Stimulated activated naive B cell treated with anti-CD40 and anti-IgM and Interleukin-4, amounts not matched to agents 10 μg/mL and 1 μg/mL and 100 μg/mL, for 72 hours (primary cell): ENCODE results near the gene PLEKHM1.
"Not testable (repeated sequence)": the region's sequence is repeated elsewhere in the genome, so short reads cannot be mapped to it uniquely, and the experiment has no call there.

Experiments
- ATAC-seq, 2 donors: fragments of 150-1000 bp; cut with Tn5 transposase; replicated peaks; 2 replicates each; pipeline ENCODE4 v1.10.0; 2021; ENCODE audit warnings: moderate library complexity in 1 of 2
- DNase-seq: peaks from one replicate; pipeline ENCODE4 v3.0.0; 2021
- H3K27ac Mint-ChIP-seq: one replicate; pipeline ENCODE4 v1.8.0; 2022; ENCODE audit warnings: mild to moderate bottlenecking, mixed read lengths
- H3K27me3 Mint-ChIP-seq, 2 donors: one replicate each; pipeline ENCODE4 v1.8.0; 2022; ENCODE audit warnings: mixed read lengths in 2 of 2
- H3K36me3 Mint-ChIP-seq, 2 donors: one replicate each; pipeline ENCODE4 v1.8.0; 2022; ENCODE audit warnings: mixed read lengths in 2 of 2, mild to moderate bottlenecking in 1 of 2
- H3K4me1 Mint-ChIP-seq, 2 donors: one replicate each; pipeline ENCODE4 v1.8.0; 2022; ENCODE audit warnings: mixed read lengths in 2 of 2, mild to moderate bottlenecking in 1 of 2
- H3K4me3 Mint-ChIP-seq, 2 donors: one replicate each; pipeline ENCODE4 v1.8.0; 2022; ENCODE audit warnings: mild to moderate bottlenecking in 2 of 2, mixed read lengths in 2 of 2, moderate library complexity in 1 of 2
- H3K9me3 Mint-ChIP-seq, 2 donors: one replicate each; pipeline ENCODE4 v1.8.0; 2022; ENCODE audit warnings: mixed read lengths in 2 of 2, mild to moderate bottlenecking in 1 of 2

PLEKHM1 gene

GRCh38 chr17:45483177-45483576 is 7.3 kb downstream of the PLEKHM1 start:
- H3K27ac Mint-ChIP-seq, H3K9me3 Mint-ChIP-seq, H3K27me3 Mint-ChIP-seq, ATAC-seq, H3K4me3 Mint-ChIP-seq, DNase-seq: not testable (repeated sequence)
- Mint-ChIP-seq H3K4me1 (peaks cover 20 to 29% of the 10 kb centered on the region in 2 donors), H3K36me3 (peaks cover 5 to 11% of the 10 kb centered on the region in 2 donors)

DNA sequence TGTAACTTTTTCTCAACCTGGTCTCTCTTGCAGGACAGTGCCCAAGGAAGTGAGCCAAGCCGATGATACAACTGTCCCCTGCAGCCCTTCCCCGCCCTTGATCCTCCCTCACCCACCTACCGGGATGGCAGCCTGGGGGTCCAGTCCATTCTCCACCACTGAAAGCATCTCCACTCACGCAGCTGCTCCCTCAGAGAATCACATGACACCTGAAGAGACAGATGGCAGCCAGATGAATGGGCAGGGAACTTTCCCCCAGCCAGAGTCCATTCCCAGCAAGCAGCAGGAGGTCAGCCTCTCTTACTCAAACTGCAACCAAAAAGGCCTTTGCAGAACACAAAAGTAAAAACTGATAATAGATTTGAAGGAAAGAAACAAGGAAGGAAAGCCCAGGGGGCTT is 8.2 kb downstream of the PLEKHM1 start:
- Mint-ChIP-seq H3K4me1 (peaks cover 13 to 21% of the 10 kb centered on the region in 2 donors), H3K36me3 (peaks cover 9 to 12% of the 10 kb centered on the region in 2 donors)
- H3K27me3 Mint-ChIP-seq, H3K27ac Mint-ChIP-seq, H3K4me3 Mint-ChIP-seq, DNase-seq, H3K9me3 Mint-ChIP-seq, ATAC-seq: not testable (repeated sequence)

DNA sequence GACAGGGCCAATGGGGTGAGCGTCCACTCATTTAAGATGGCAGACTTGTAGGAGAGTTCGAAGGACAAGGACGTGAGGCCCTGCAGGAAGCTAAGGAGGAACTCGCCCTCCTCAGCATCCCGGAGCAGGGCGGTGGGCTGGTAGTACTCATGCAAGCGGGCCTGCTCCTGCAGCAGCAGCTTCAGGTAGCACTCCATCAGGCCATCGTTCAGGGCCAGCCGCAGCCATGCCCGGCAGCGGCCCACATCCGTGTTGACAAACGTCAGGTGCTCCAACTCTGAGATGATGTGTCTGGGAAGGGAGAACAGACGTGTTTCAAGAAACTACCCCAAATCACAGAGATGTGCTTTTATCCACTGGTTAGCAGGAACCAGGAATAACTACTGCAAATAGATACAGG is 15.1 kb downstream of the PLEKHM1 start:
- H3K4me1 Mint-ChIP-seq = not testable (repeated sequence)
- H3K36me3 Mint-ChIP-seq = peaks cover 23 to 39% of the 10 kb centered on the region in 2 donors

DNA sequence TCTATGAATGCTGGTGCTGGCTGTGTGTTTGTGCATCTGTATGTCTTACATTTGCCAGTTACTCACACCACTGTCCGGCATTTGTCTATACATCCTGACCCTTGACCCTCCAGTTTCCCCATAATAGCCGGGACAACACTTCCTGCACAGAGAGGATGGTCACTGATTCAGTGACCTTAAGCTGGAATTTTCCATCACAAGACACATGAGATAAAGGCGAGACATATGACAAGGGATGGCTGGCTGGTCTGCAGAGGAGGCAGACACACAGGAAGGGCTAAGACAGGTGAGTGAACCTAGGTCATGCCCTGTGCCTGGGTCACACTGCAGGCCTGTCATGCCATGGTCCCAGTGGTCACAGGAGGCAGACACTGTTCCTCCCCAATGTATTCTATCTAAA is 18.3 kb downstream of the PLEKHM1 start:
- not testable (repeated sequence) for H3K27me3 Mint-ChIP-seq, H3K4me1 Mint-ChIP-seq, H3K27ac Mint-ChIP-seq, DNase-seq, ATAC-seq, H3K4me3 Mint-ChIP-seq, H3K9me3 Mint-ChIP-seq
- peaks cover 15 to 31% of the 10 kb centered on the region in 2 donors for H3K36me3 Mint-ChIP-seq

More for the DNA sequence above, 15.1 kb downstream of the PLEKHM1 start:
- not testable (repeated sequence) for DNase-seq, H3K9me3 Mint-ChIP-seq, H3K27ac Mint-ChIP-seq, ATAC-seq, H3K27me3 Mint-ChIP-seq, H3K4me3 Mint-ChIP-seq

GRCh38 chr17:45469204-45469563 is 21.3 kb downstream of the PLEKHM1 start:
- H3K4me1 Mint-ChIP-seq, H3K9me3 Mint-ChIP-seq, H3K4me3 Mint-ChIP-seq, H3K27me3 Mint-ChIP-seq, H3K27ac Mint-ChIP-seq, DNase-seq, ATAC-seq: not testable (repeated sequence)
- peaks cover 7 to 18% of the 10 kb centered on the region in 2 donors for H3K36me3 Mint-ChIP-seq

DNA sequence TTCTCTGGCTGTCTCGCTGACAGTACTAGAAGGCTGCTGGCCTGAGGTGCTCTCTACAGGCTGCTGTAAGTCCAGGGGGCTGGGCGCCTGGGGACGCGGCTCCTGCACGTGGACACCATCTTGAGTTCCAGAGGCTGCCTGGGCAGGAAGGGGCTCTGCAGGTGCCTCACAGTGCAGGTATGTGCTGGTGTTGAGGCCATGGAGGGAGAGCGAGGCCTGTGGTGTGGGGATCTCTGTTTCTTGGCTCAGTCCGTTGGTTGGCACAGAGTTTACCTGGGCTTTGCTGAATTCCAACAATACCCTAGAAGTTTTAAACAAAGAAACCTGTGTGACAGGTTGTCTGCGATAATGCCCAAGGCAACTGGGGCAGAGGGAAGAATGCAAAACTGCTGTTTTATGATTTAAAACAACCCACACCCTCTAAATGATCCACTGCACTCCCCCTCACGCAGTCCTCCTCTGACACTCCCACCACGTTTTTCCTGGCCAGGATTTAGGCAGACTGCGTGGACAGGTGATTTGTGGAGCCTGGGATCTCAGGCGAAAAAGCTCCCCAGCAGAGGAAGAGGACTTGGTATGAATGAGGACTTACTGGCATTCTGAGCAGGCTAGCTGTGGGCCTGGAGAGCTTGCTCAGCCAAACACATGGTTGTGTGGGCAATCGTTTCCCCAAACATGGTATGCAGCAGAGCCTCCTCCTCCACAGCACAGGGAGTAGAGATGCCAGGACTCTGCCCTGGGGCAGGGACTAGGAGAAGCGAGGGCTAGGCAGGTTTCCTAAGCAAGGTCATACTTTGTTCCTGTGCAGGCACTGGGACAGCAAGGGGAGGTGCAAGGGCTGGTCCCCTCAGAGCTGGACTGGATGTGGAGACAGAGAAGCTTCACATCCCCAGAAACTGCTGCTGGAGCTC is 22.0 kb downstream of the PLEKHM1 start:
- peaks cover 5 to 17% of the 10 kb centered on the region in 2 donors for H3K36me3 Mint-ChIP-seq
- H3K4me3 Mint-ChIP-seq, H3K27me3 Mint-ChIP-seq, ATAC-seq, H3K4me1 Mint-ChIP-seq, H3K9me3 Mint-ChIP-seq, DNase-seq, H3K27ac Mint-ChIP-seq: not testable (repeated sequence)

GRCh38 chr17:45461524-45462327 is 28.8 kb downstream of the PLEKHM1 start:
- ATAC-seq = peak; percentile 98 to 99
- DNase-seq = peak; percentile 83
- not testable (repeated sequence) for H3K9me3 Mint-ChIP-seq

DNA sequence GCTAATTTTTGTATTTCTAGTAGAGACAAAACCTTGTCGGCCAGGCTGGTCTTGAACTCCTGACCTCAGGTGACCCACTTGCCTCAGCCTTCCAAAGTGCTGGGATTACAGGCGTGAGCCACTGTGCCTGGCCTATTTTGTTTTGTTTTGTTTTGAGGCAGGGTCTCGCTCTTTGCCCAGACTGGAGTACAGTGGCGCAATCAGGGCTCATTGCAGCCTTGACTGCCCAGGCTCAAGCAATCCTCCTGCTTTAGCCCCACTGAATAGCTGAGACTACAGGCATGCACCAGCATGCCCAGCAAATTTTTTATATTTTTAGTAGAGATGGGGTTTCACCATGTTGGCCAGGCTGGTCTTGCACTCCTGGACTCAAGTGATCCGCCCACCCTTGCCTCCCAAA is 30.1 kb downstream of the PLEKHM1 start:
- not testable (repeated sequence) for H3K9me3 Mint-ChIP-seq, DNase-seq, H3K27ac Mint-ChIP-seq, H3K27me3 Mint-ChIP-seq, ATAC-seq, H3K4me3 Mint-ChIP-seq
- Mint-ChIP-seq H3K4me1 (peaks cover 12 to 25% of the 10 kb centered on the region in 2 donors), H3K36me3 (peaks cover 18 to 26% of the 10 kb centered on the region in 2 donors)

More at GRCh38 chr17:45461524-45462327, 28.8 kb downstream of the PLEKHM1 start:
- Mint-ChIP-seq H3K36me3 (peaks cover 10 to 17% of the 10 kb centered on the region in 2 donors), H3K27ac (peak overlapping the region; percentile 37), H3K4me1 (peaks cover 12 to 25% of the 10 kb centered on the region in 2 donors)
- not testable (repeated sequence) for H3K4me3 Mint-ChIP-seq, H3K27me3 Mint-ChIP-seq

DNA sequence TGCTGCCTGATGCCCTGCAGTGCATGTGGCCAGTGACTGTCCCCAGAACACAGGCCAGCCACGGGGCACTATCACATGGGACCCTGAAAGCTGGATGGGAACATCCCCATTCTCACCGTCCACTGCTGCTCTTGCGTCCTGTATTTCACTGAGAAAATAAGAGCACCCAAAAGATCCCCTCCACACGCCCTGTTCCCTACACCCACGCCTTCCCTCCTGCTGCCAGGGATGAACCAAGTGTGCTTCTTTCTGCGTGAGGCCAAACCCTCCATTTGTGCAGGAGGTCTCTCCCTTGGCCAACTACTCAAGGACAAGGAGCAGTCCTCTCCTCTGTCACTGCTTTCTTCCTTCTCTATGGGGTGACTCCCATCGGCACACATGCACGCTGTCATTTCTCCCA is 36.2 kb downstream of the PLEKHM1 start:
- peaks cover 19 to 26% of the 10 kb centered on the region in 2 donors for H3K4me1 Mint-ChIP-seq
- not testable (repeated sequence) for H3K27ac Mint-ChIP-seq

GRCh38 chr17:45453731-45454130 is 36.8 kb downstream of the PLEKHM1 start:
- peaks cover 38% of the 10 kb centered on the region in 2 donors for H3K36me3 Mint-ChIP-seq
- H3K9me3 Mint-ChIP-seq, H3K27me3 Mint-ChIP-seq, H3K27ac Mint-ChIP-seq, DNase-seq, H3K4me3 Mint-ChIP-seq: not testable (repeated sequence)
- H3K4me1 Mint-ChIP-seq = peaks cover 16 to 26% of the 10 kb centered on the region in 2 donors
- peak in 1 of 2 donors; percentile 31 for ATAC-seq

More for the DNA sequence above, 36.2 kb downstream of the PLEKHM1 start:
- not testable (repeated sequence) for ATAC-seq, DNase-seq, H3K4me3 Mint-ChIP-seq, H3K9me3 Mint-ChIP-seq, H3K27me3 Mint-ChIP-seq
- peaks cover 36 to 38% of the 10 kb centered on the region in 2 donors for H3K36me3 Mint-ChIP-seq

DNA sequence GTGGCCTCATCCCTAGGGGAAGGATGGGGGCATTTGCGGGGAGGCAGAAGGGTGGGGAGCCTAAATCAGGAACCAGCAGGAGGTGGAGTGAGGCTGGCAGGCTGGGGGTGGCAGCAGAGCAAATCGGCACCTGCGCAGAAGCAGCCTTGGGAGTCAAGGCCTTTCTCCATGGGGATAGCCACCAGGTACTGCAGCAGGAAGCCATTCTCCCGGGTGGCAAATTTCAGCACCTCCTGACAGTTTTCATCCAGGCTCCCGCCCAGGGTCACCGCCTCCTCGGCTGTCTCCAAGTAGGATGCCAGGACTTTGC is 37.3 kb downstream of the PLEKHM1 start:
- H3K27me3 Mint-ChIP-seq, H3K27ac Mint-ChIP-seq, H3K4me3 Mint-ChIP-seq, DNase-seq, H3K9me3 Mint-ChIP-seq: not testable (repeated sequence)
- Mint-ChIP-seq H3K4me1 (peaks cover 16 to 24% of the 10 kb centered on the region in 2 donors), H3K36me3 (peaks cover 40 to 41% of the 10 kb centered on the region in 2 donors)
- peak in 1 of 2 donors; percentile 12 for ATAC-seq

DNA sequence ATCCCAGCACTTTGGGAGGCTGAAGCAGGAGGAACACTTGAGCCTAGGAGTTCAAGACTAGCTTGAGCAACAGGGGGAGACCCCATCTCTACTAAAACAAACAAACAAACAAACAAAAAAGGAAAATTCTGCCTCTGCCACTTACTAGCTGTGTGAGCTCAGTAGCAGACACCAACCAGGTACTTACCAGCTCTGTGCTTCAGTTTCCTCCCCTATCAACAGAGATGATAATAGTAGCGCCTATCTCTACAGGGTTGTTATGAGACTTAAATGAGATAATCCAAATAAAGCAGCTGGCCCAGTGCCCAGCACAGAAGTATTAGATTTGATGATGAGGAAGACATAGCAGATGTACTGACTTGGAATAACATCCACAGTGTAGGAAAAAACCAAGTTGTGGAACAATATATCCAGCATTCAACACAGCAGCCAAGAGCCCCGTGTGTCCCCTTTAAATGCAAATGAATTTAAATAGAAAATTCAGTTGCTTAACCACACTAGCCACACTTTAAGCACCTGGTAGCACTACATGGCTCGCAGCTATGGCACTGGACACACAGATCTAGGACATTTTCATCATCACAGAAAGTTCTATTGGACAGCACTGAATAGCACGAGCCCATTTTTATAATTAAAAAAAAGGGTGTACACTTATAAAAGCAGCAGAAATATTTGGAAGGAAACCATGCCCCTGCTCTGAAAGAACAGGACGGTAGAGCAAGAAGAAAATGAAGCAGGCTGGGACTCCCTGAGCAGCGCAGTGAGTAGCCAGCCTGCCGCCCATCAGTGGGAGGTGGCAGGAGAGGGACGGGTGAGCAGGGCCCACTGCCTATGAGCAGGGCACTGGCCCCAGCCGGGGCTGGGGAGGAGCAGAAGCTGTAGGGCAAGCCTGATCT is 37.9 kb downstream of the PLEKHM1 start:
- Mint-ChIP-seq H3K27ac (peak overlapping the region; percentile 14), H3K4me1 (peaks cover 16 to 21% of the 10 kb centered on the region in 2 donors), H3K36me3 (peaks cover 44 to 47% of the 10 kb centered on the region in 2 donors)
- ATAC-seq = peak; percentile 66 to 74
- H3K9me3 Mint-ChIP-seq, H3K27me3 Mint-ChIP-seq, DNase-seq, H3K4me3 Mint-ChIP-seq: not testable (repeated sequence)

DNA sequence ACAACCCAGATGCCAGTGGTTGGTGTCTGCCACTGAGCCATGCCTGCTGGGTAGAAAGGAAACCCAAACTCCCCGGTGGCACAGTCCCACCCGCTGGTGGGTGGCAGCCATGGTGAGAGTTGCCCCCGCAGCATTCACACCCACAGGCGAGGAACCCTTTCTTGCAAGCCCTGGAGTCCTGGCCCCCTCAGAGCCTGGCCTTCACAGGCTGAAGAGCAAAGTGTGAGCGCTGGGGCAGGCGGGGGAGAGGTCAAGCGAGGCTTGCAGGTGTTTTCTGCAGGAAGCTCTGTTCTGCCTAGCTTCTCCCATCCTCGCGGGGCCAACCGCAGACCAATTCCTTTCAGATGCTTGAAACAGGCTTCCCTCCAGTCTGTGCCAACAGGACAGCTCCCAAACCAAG is 38.9 kb downstream of the PLEKHM1 start:
- H3K27me3 Mint-ChIP-seq, H3K9me3 Mint-ChIP-seq, H3K4me3 Mint-ChIP-seq, DNase-seq, H3K27ac Mint-ChIP-seq: not testable (repeated sequence)
- H3K36me3 Mint-ChIP-seq = peaks cover 44 to 53% of the 10 kb centered on the region in 2 donors
- H3K4me1 Mint-ChIP-seq = peaks cover 16 to 21% of the 10 kb centered on the region in 2 donors
- ATAC-seq = peak; percentile 44 to 48
